IPS-11a (cell line): ENCODE results near the gene MED22.
A peak's percentile ranks its signal among the peaks of the same experiment; 100 is the strongest.
"Not testable (repeated sequence)": the region's sequence is repeated elsewhere in the genome, so short reads cannot be mapped to it uniquely, and the experiment has no call there.

Source experiments
- H3K4me3 ChIP-seq: one replicate; pipeline ENCODE4 v1.5.1; 2013; ENCODE audit warnings: low read depth, low read length, control low read depth

Gene MED22

GRCh38 chr9:133347985-133348717 is at the start of gene MED22, which contains the start of gene RPL7A:
Gene MED22 (minus strand): TSS chr9:133348131. CDS start chr9:133346662, 1,469 bp downstream.
Gene RPL7A (plus strand): TSS chr9:133348218. CDS start chr9:133348244, 26 bp downstream.
- H3K4me3 ChIP-seq = peak within 1 kb of the TSS; percentile 97

GRCh38 chr9:133397370-133397769 is 49.4 kb upstream of the MED22 start:
- H3K4me3 ChIP-seq = no peak overlapping the region

DNA sequence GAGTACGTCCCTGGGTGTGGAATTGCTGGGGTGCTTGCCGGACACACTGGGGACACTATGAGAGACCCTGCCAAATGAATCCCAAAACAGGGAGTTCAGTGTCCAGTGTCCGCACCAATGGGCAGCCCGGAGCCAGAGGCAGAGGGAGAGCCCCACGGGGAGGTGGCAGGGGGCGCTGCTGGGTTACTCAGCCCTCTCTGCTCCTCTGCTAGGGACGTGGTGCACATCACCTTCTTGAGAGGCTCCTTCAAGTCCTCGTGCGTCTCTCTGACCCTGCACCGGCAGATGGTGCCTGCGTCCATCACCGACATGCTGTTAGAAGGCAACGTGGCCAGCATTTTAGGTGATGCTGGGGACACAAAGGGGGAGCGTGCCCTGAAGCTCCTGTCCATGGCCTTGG is 49.0 kb upstream of the MED22 start:
- H3K4me3 ChIP-seq = no peak overlapping the region

DNA sequence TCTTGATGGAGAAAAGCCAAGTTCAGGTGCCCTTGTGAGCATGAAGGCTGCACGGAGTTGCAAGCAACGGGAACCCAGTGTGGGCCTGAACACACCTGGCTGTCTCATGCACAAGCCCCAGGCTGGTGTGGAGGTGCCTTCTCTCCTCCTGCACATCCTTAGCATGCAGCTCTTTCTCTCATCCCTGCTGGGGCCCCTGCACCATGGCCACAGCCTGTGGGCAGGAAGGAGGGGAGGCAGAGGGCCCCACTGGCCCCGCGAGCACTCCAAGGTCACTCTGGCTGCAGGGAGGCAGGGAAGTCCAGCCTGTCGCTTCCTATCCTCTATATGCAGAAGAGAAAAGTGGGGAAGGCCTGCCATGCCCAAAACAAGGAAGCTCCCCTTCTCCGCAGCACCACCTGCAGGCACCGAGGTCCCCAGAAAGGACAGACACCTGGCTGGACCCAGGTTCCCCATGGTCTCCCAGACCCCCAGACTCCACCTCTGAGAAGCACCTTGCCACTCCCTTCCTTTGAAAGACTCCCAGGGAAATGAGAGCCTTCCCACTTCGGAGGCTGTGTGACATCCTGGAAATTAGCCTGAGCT is 46.8 kb upstream of the MED22 start:
- H3K4me3 ChIP-seq = no peak overlapping the region

- no peak overlapping the region for H3K4me3 ChIP-seq
Measured at GRCh38 chr9:133393399-133393798, 45.5 kb upstream of the MED22 start.

- not testable (repeated sequence) for H3K4me3 ChIP-seq
Measured at GRCh38 chr9:133392308-133392707, 44.4 kb upstream of the MED22 start.

GRCh38 chr9:133391449-133391848 is 43.5 kb upstream of the MED22 start:
- H3K4me3 ChIP-seq = not testable (repeated sequence)

- no peak overlapping the region for H3K4me3 ChIP-seq
Measured at GRCh38 chr9:133390713-133391112, 42.8 kb upstream of the MED22 start.

- H3K4me3 ChIP-seq = no peak overlapping the region
Measured at GRCh38 chr9:133389562-133389961, 41.6 kb upstream of the MED22 start.

DNA sequence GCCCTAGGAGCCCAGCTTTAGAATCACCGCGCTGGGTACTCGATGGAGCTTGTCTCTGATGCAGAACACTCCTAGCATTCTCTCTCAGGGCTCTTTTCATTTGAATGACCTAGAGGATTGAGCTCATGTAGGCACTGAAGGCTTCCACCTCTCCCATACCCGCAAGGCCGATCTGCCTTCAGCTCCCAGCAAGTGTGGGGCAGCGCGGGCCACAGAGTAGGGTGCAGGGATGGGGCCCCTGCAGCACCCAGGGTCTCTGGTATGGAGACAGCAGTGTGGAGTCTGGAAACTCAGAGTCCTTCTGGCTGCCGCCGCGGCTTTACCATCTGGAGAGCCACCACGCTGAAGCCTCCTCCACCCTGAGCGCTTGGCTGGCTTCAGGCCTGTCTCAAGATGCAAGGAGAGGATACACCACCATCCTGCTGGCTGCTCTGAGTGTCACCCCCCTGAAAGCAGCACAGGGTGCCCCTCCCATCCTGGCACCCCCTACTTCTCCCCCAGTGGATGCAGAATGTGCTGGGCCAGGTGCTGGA is 41.2 kb upstream of the MED22 start:
- H3K4me3 ChIP-seq = no peak overlapping the region

GRCh38 chr9:133387680-133388079 is 39.7 kb upstream of the MED22 start:
- H3K4me3 ChIP-seq = no peak overlapping the region

- H3K4me3 ChIP-seq = no peak overlapping the region
Measured at GRCh38 chr9:133386338-133386737, 38.4 kb upstream of the MED22 start.

- H3K4me3 ChIP-seq = no peak overlapping the region
Measured at GRCh38 chr9:133385452-133385851, 37.5 kb upstream of the MED22 start.

DNA sequence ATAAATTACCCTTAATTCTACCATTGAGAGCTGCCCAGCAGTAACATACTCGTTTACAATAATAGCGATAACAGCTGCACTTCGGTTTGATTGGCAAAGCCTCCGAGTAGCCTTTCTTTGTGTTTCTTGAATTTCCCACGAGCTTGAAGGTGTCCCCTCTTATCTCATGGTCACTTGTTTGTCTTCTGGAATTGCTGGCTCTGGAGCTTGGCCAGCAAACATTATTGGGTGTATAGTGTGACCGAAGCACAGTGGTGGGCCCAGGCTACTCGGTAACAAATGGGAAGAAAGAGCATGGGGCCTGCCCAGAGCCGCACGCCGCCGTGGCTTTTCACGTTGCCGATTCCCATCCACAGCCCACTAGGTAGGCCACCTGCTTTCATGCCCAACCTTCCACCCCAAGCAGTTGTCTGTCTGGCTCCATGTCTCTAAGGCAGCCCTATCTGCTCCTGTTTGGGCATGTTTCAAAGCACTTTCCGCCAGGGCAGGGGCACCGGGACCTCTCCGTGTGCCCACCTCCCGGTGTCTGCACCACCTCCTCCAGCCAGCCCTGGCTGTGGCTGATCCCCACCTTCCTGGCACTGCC is 36.9 kb upstream of the MED22 start:
- no peak overlapping the region for H3K4me3 ChIP-seq

GRCh38 chr9:133383438-133383837 is 35.5 kb upstream of the MED22 start:
- no peak overlapping the region for H3K4me3 ChIP-seq

DNA sequence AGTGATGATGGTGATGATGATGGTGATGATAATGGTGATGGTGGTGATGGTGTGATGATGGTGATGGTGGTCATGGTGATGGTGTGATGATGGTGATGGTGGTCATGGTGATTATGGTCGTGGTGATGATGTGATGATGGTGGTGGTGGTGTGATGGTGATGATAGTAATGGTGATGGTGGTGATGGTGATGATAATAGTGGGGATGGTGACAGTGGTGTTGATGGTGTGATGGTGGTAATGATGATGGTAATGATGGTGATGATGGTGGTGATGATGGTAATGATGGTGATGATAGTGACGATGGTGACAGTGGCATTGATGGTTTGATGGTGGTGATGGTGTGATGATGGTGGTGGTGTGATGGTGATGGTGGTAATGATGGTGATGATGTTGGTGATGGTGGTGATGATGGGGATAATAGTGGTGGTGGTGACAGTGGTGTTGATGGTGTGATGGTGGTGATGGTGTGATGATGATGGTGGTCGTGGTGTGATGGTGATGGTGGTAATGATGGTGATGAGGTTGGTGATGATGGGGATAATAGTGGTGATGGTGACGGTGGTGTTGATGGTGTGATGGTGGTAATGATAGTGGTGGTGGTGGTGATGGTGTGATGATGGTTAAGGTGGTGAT is 34.7 kb upstream of the MED22 start:
- H3K4me3 ChIP-seq = no peak overlapping the region

DNA sequence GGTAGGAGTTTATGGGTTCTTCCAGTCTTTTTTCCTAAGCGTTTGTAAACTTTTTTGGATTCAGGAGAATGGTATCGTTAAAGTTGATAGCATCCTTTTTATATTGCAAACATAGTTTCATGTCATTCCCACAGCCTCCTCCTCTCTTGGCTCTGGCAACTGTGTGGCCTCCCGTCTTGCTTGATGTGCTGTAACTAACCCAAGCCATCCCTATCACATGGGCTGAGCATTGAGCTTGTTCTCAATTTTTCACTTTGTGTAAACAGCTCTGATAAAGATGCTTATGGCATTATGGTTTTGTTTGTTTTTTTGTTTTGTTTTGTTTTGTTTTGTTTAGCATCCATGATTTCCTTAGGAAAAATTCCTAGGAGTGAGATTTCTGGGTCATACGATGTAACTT is 32.8 kb upstream of the MED22 start:
- no peak overlapping the region for H3K4me3 ChIP-seq

GRCh38 chr9:133379153-133380086 is 31.5 kb upstream of the MED22 start:
- H3K4me3 ChIP-seq = no peak overlapping the region

- H3K4me3 ChIP-seq = no peak overlapping the region
Measured at GRCh38 chr9:133378408-133378962, 30.6 kb upstream of the MED22 start.

DNA sequence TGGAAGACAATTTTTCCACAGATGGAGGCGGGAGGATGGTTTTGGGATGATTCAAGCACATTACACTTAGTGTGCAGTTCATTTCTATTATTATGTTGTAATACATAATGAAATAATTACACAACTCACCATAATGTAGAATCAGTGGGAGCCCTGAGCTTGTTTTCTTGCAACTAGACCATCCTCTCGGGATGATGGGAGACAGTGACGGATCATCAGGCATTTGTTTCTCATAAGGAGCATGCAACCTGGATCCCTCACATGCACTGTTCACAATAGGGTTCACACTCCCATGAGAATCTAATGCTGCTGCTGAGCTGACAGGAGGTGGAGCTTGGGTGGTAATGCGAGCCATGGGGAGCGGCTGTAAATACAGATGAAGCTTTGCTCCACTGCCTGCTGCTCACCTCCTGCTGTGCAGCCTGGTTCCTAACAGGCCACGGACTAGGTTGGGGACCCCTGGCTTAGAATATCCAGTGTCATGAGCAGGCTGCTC is 29.8 kb upstream of the MED22 start:
- H3K4me3 ChIP-seq = no peak overlapping the region
